HFF-Myc (cell line): ENCODE data around the gene MIF4GD.

ENCODE experiments used
- DNase-seq: peaks from one replicate; pipeline ENCODE4 v3.0.0-alpha.2; 2011; ENCODE audit warnings: low read depth; ENCODE audit errors: extremely low read depth
- H3K4me3 ChIP-seq: replicated peaks from 2 replicates; pipeline ENCODE4 v1.5.1; 2011; ENCODE audit warnings: low read depth, mild to moderate bottlenecking, control low read depth, low read length
- TF ChIP-seq, protein P1 (sequence below): IDR thresholded peaks from 2 replicates; pipeline ENCODE4 v1.5.1; 2012; ENCODE audit warnings: mild to moderate bottlenecking, low read depth, low read length, control low read depth; ENCODE audit errors: missing control alignments

MIF4GD gene

DNA sequence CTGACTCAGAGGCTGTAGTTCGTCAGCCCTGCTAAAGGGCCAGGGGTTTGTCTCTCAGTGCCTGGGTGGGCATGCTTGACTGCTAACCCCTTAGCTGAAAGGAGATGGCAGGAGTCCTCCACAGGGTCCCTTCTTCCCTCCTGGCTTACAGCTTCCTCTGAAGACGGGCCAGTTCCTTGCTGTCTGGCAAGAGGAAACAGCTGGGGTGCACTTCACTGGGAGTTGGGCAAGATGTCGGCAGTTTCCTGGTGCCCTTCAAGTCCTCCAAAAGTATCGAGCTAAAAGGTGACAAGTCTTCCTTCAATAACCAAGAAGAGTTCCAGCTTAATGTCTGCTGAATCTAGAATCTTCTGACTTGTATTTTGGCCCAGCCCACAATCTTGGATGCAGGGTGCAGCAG lies 42.2 kb downstream of the MIF4GD start:
- no peak overlapping the region for H3K4me3 ChIP-seq
- TF ChIP-seq, protein P1, sequence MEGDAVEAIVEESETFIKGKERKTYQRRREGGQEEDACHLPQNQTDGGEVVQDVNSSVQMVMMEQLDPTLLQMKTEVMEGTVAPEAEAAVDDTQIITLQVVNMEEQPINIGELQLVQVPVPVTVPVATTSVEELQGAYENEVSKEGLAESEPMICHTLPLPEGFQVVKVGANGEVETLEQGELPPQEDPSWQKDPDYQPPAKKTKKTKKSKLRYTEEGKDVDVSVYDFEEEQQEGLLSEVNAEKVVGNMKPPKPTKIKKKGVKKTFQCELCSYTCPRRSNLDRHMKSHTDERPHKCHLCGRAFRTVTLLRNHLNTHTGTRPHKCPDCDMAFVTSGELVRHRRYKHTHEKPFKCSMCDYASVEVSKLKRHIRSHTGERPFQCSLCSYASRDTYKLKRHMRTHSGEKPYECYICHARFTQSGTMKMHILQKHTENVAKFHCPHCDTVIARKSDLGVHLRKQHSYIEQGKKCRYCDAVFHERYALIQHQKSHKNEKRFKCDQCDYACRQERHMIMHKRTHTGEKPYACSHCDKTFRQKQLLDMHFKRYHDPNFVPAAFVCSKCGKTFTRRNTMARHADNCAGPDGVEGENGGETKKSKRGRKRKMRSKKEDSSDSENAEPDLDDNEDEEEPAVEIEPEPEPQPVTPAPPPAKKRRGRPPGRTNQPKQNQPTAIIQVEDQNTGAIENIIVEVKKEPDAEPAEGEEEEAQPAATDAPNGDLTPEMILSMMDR: no peak
- no peak for DNase-seq

DNA sequence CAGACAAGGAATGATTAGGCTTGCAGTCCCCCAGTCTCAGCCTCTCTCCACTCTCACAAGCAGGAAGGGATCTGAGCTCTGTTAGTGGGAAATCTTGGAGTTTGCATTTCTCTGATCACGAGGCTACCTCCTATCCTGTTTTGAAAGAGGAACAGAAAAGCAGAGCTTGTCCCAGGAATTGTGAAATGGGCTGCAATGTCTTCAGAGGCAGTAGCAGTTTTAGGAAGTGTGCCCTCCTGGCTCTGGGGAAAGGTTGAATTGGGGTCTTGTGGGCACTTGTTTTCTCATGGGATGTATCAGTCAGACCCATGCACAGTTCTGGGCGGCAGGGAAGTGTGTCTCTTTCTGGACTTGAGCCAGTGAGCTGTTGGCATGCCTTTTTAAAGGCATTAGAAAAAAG lies 42.7 kb downstream of the MIF4GD start:
- H3K4me3 ChIP-seq: no peak overlapping the region
- TF ChIP-seq, protein P1: no peak
- DNase-seq: no peak

DNA sequence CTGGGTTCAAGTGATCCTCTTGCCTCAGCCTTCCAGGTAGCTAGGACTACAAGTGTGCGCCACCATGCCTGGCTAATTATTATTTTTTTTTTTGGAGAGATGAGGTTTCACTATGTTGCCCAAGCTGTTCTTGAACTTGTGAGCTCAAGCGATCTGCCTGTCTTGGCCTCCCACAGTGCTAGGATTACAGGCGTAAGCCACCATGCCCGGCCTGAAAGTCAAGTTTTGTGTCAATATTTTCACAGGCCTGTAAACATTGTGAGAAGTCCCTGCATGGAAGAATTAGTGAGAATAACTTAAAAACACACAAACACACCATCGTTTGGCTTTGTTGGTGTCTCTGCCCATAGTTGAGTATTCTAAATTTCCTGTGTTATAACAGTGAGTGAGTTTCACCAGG lies 43.3 kb downstream of the MIF4GD start:
- no peak overlapping the region for H3K4me3 ChIP-seq
- TF ChIP-seq, protein P1: no peak
- no peak for DNase-seq

DNA sequence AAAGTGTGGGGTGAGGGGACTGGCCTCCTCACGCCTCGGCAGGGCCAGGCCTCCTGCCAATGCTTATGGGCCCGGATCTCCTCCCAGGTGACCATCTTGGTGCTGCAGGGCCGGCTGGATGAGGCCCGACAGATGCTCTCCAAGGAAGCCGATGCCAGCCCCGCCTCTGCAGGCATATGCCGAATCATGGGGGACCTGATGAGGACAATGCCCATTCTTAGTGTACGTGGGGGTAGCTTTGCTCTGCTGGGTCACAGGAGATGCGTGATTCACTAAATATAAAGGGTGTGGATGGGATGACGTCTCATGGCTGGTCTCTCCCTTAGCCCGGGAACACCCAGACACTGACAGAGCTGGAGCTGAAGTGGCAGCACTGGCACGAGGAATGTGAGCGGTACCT lies 46.0 kb downstream of the MIF4GD start:
- no peak for DNase-seq
- TF ChIP-seq, protein P1: no peak
- no peak overlapping the region for H3K4me3 ChIP-seq

DNA sequence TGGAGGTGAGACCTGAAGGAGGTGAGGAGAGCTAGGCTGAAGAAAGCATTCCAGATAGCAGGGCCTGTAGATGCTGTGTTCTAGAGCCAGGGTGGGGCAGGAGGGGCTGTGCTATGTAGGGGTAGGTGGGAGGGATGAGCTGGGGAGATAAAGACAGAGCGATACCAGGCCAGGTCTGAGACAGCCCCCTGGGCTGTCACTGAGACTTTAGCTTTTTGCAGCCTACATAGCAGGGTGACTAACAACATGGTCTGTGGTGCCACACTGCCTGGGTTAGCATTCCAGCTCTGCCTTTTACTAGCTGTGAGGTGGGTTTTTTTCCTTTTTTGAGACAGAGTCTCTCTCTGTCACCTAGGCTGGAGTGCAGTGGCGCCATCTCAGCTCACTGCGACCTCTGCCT lies 51.2 kb downstream of the MIF4GD start:
- DNase-seq: no peak
- no peak overlapping the region for H3K4me3 ChIP-seq

DNA sequence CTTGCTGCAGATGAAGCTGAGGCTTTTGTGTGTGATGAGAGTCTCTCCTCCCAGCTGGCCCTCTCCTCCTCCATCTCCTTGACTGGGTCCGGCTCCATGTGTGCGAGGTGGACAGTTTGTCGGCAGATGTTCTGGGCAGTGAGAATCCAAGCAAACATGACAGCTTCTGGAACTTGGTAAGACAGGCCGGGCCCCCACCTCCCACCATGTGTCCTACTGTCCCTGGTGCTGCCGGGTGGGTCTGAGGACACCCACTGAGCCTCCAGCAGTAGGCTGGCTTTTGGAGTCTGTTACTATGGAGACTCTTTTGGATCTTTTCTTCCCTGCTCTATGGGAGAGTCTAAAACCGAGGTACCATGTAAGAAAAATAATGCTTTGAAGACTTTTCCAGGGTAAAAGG lies 52.9 kb downstream of the MIF4GD start:
- no peak for DNase-seq
- no peak overlapping the region for H3K4me3 ChIP-seq
- TF ChIP-seq, protein P1: no peak

More for the DNA sequence above, 51.2 kb downstream of the MIF4GD start:
- TF ChIP-seq, protein P1: no peak
